Duodenal mucosa (tissue), 2 donors: Measurements from ENCODE around the gene DDX20.

Experiments
- H3K27ac ChIP-seq: one replicate; pipeline ENCODE4 v1.7.0; 2013; ENCODE audit warnings: low read depth, low read length
- H3K27me3 ChIP-seq, 2 donors: one replicate each; pipeline ENCODE4 v1.7.0; 2013; ENCODE audit warnings: low read length in 2 of 2, control low read depth in 1 of 2; ENCODE audit not compliant: insufficient read depth in 2 of 2, control insufficient read depth in 1 of 2
- H3K36me3 ChIP-seq, 2 donors: one replicate each; pipeline ENCODE4 v1.7.0; 2013; ENCODE audit warnings: low read length in 2 of 2, control low read depth in 1 of 2; ENCODE audit not compliant: insufficient read depth in 2 of 2, control insufficient read depth in 1 of 2
- H3K4me1 ChIP-seq, 2 donors: one replicate each; pipeline ENCODE4 v1.7.0; 2013; ENCODE audit warnings: low read length in 2 of 2, control low read depth in 1 of 2; ENCODE audit not compliant: insufficient read depth in 2 of 2, control insufficient read depth in 1 of 2
- H3K4me3 ChIP-seq, 2 donors: one replicate each; pipeline ENCODE4 v1.7.0; 2013; ENCODE audit warnings: low read length in 2 of 2, low read depth in 1 of 2
- H3K9ac ChIP-seq, 2 donors: one replicate each; pipeline ENCODE4 v1.7.0; 2013; ENCODE audit warnings: low read length in 2 of 2, low read depth in 1 of 2
- H3K9me3 ChIP-seq, 2 donors: one replicate each; pipeline ENCODE4 v1.7.0; 2013; ENCODE audit warnings: low read length in 2 of 2, control low read depth in 1 of 2; ENCODE audit not compliant: control insufficient read depth in 1 of 2

The DDX20 gene

DNA sequence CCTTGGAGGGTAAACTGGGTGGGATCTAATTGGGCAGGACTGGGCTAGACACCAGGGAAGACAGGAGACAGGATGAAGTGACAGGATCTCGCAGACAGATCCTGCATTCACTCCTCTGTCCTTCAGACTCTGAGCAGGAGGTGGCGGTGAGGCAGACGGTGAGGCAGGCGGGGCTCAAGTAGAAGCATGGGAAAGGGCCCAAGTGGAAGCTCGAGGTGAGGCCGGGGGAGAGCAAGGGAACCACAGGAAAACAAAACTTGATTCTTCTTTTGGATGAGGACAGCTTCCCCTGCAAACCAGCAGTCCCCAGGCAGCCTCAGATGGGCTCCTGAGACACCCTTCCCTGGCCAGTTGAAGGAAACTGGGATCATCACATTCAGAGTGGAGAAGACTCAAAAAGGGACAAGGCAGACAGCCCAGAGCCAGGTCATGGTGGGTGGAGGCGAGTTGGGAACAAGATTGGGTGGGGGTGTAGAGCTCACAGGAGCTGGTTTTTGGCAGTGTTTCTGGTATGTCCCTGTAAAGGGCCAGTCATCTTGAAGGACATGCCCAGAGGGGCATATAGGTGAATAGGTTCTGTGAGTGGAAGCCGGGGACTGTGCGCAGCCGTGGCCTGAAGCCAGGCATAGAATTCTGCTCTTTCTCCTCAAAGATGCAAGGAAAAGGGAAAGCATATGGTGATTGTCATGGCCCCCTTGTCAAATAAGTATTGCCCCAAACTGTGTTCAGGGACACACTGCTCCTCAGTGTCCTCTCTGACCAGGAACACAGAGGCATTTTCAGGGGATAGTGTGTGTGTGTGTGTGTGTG is 34.5 kb upstream of the DDX20 start:
- Histone ChIP-seq H3K9ac (no peak overlapping the region), H3K36me3 (peaks cover 0 to 7% of the 10 kb centered on the region in 2 donors), H3K27me3 (no peaks in the 10 kb centered on the region), H3K4me3 (no peak overlapping the region), H3K4me1 (peaks cover 5 to 14% of the 10 kb centered on the region in 2 donors), H3K9me3 (no peaks in the 10 kb centered on the region), H3K27ac (no peak overlapping the region)

DNA sequence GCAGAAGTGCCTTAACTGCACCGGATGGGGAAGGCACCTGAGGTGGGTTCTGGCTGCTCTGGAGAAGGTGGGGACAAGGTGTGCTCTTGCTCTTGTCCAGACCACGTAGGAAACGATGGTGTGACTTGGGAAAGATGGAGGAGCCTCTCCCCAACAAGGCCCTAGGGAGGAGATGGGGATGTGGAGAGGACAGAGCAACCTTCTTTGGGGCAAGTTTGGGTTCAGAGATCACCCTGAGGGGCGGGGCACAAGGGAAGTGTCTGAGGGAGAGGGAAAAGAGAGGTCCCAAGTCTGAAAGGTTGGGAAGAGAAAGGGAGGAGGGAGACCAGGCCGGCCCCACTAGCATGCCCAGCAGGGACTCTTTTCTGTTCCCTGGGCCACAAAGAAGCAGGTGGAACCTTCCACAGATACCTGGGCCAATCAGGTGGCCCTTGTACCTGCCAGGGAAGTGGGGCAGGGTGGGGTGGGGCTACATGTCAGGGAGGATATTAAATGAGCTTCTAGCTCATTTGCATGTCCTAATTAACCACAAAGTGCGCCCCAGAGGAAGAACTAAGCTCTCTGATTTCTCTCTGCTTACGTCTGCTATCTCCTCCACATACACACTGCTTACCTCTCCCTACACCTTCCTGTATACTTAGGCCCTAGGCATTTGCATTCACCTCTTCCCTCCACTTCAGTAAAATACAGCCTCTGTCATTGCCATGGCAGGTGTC is 32.5 kb upstream of the DDX20 start:
- no peaks in the 10 kb centered on the region for H3K27me3 ChIP-seq
- no peak overlapping the region for H3K9ac ChIP-seq
- H3K36me3 ChIP-seq = no peaks in the 10 kb centered on the region
- peaks cover 5 to 14% of the 10 kb centered on the region in 2 donors for H3K4me1 ChIP-seq
- no peaks in the 10 kb centered on the region for H3K9me3 ChIP-seq
- no peak overlapping the region for H3K4me3 ChIP-seq
- no peak overlapping the region for H3K27ac ChIP-seq

DNA sequence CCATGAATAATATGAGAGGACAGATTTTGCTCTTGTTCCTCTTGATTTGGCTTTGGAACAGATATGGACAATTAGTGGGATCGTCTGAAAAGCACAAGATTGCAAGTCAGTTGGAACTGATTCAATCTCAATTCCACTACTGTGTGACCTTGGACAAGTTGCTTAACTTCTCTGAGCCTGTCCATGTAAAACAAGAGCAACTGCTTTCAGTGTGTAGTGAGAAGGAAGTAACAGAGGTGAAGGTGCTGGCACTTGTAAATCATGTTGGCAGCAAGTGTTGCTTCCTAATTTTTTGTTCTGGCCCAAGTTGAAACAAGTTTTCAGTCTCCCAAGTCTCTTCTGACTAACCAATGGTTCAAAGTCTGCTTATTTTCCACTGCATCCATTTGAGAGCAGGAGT is 31.8 kb upstream of the DDX20 start:
- peaks cover 5 to 14% of the 10 kb centered on the region in 2 donors for H3K4me1 ChIP-seq
- H3K27ac ChIP-seq = no peak overlapping the region

DNA sequence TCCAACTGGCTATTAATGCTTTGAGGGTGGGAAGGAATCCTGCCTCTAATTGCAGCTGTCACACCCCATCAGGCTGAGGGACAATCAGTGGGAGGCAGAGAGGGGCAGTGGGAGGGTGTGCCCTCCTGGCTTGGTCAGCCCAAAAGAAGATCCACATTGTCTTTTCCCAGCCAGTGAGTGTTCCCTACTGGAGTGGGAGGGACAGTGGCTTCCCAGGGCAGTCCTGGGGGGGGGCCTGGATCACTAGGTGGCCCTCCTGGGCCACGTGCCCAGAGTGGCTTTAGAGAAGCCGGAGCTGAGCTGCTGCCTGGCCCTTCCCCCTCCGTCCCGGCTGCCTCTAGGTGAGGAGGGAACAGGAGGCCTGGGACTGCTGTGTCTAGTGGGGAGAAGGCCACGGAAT is 30.5 kb upstream of the DDX20 start:
- Histone ChIP-seq H3K4me1 (peaks cover 5 to 12% of the 10 kb centered on the region in 2 donors), H3K27me3 (no peaks in the 10 kb centered on the region), H3K9ac (no peak overlapping the region), H3K4me3 (no peak overlapping the region), H3K9me3 (no peaks in the 10 kb centered on the region), H3K36me3 (no peaks in the 10 kb centered on the region), H3K27ac (no peak overlapping the region)

More for the DNA sequence above, 31.8 kb upstream of the DDX20 start:
- no peaks in the 10 kb centered on the region for H3K27me3 ChIP-seq
- H3K9me3 ChIP-seq = no peaks in the 10 kb centered on the region
- no peak overlapping the region for H3K4me3 ChIP-seq
- H3K36me3 ChIP-seq = no peaks in the 10 kb centered on the region
- no peak overlapping the region for H3K9ac ChIP-seq

DNA sequence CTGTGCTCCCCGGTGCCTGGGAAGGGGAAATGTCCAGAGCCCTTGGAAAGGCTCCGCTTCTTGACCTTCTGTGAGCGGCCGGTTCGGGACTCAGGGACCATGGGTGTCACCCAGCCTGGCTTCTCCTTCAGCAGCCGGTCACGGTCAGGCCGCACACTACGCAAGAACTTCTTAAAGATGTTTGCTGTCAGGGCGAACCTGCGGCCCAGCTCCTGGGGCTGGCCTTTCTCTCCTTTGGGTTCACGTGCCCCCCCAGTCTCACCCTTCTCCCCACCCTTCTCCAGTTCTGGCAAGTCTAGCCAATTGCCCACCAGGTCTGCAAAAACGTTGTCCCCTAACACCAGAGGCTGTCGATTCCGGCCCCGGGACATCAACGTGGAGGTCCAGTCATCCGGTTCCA is 28.6 kb upstream of the DDX20 start:
- no peaks in the 10 kb centered on the region for H3K27me3 ChIP-seq
- no peaks in the 10 kb centered on the region for H3K9me3 ChIP-seq
- H3K27ac ChIP-seq = no peak overlapping the region
- H3K4me3 ChIP-seq = no peak overlapping the region
- H3K9ac ChIP-seq = no peak overlapping the region
- H3K36me3 ChIP-seq = no peaks in the 10 kb centered on the region
- peaks cover 5 to 22% of the 10 kb centered on the region in 2 donors for H3K4me1 ChIP-seq

DNA sequence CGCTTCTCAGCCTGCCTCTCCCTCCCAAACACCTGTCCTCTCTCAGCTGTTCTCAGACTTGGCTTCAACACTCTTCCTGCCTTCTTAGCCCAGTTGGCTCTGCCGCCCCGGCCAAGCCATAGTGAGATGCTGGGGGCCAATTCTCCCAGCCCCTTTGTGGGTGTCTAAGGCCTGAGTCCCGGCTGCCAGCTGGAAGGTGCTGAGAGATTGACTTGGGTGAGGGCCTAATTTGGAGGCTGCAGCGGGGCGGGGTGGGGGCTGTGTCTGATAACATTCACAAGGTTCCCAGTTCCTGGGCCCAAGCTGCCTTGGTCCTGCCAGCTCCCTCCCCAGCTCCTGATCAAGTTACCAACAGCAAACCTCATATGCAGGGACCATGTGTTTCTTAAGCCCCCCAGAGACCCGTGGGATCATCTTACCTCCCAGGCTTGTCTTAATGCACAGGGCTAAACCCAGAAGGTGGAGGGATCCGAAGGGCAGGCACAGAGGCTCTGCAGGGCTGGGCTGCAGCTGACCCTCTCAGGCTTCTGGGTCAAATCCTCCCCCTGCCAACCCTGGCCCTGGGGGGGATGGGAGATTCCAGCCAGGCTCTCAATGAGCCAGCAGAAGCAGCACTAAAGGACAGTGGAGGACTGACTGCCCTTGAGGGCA is 26.3 kb upstream of the DDX20 start:
- Histone ChIP-seq H3K36me3 (no peaks in the 10 kb centered on the region), H3K27ac (no peak overlapping the region), H3K4me3 (no peak overlapping the region), H3K9ac (no peak overlapping the region), H3K27me3 (no peaks in the 10 kb centered on the region), H3K4me1 (peaks cover 18 to 22% of the 10 kb centered on the region in 2 donors), H3K9me3 (no peaks in the 10 kb centered on the region)

DNA sequence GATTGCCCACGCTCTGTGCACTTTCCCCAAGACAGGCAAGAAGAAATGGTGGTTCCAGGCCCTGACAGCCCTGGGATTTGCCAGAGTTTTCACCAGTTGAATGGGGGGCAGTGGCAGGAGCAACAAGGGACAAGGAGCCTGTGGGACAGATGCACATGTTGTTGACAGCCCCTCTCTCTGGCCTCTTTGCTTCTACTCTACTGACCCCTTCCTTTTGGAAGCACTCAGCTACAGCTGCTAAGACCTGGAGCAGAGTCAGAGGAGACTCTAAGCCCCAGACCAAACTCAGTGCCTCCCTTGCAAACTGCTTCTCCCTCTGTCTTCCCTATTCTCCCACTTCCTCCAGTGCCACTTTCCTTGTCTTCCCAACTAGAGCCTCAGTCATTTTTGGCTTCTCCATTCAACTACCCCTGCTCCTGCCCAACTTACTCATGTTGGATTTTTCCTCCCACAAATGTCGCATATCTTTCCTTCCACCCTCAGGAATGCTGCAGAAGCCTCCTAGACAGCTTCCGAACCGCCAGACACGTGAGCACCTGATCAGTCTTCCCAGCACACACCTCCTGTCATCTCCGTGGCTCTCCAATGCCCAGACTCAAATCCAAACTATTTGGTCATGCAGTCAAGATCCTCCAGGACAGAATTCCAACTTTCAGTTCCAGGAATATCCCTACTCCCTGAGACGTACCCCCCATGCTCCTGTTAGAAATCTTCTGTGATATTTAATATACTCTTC is 25.6 kb upstream of the DDX20 start:
- no peaks in the 10 kb centered on the region for H3K9me3 ChIP-seq
- H3K4me1 ChIP-seq = peaks cover 23 to 26% of the 10 kb centered on the region in 2 donors
- H3K9ac ChIP-seq = no peak overlapping the region
- H3K36me3 ChIP-seq = no peaks in the 10 kb centered on the region
- H3K27me3 ChIP-seq = no peaks in the 10 kb centered on the region
- no peak overlapping the region for H3K4me3 ChIP-seq
- H3K27ac ChIP-seq = no peak overlapping the region

DNA sequence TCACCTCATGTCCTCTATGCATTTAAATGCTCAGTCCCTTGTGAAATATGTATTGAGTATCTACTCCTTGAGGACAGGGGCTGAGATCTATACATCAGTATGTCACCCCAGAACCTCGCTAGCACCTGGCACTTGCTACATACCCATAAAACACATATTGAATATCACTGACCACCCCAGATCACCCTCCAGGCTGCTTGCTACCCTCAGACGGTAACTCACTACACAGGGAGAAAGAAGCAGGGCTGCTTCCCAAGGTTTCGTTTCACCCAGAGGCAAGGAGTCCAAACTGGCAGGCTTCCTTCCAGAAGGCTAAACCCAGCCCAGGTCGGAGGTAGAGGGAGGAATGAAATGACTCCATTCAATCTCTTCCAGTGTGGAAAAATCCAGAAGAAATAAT is 25.0 kb upstream of the DDX20 start:
- Histone ChIP-seq H3K4me3 (no peak overlapping the region), H3K27me3 (no peaks in the 10 kb centered on the region), H3K27ac (no peak overlapping the region), H3K9ac (no peak overlapping the region), H3K9me3 (no peaks in the 10 kb centered on the region), H3K36me3 (no peaks in the 10 kb centered on the region), H3K4me1 (peaks cover 23 to 26% of the 10 kb centered on the region in 2 donors)

DNA sequence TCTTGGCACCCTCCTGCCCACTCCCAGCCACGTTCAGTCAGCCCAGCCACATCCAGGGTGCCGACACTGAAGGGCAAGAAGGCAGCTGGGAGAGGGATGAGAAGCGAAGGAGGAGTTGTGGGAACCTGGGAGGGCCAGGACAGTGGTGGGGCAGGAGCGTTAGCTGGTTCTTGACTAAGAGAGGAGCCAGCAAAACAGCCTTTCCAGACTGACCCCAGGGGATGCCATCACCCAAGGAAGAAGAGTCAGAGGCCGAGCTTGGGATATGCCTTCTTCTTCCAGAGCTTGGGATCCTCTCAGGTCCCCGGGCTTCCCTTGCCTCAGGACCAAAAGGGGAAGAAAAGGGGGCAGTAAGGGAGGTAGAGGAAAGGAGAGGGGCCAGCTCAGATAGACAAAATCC is 23.7 kb upstream of the DDX20 start:
- H3K9ac ChIP-seq = no peak overlapping the region
- no peak overlapping the region for H3K4me3 ChIP-seq
- no peaks in the 10 kb centered on the region for H3K9me3 ChIP-seq
- H3K36me3 ChIP-seq = no peaks in the 10 kb centered on the region
- H3K27me3 ChIP-seq = no peaks in the 10 kb centered on the region
- H3K4me1 ChIP-seq = peaks cover 26 to 33% of the 10 kb centered on the region in 2 donors
- H3K27ac ChIP-seq = no peak overlapping the region
